ENCODE results near the gene KCNMA1. TPM values are rescaled to one million over a fixed set of nuclear protein-coding genes. Genes with fewer than 3 reads are reported as not detected.

KCNMA1 gene
- total RNA-seq, 3 donors from 2014 or later: 13.6 to 37.8 (median 15.1) TPM

DNA sequence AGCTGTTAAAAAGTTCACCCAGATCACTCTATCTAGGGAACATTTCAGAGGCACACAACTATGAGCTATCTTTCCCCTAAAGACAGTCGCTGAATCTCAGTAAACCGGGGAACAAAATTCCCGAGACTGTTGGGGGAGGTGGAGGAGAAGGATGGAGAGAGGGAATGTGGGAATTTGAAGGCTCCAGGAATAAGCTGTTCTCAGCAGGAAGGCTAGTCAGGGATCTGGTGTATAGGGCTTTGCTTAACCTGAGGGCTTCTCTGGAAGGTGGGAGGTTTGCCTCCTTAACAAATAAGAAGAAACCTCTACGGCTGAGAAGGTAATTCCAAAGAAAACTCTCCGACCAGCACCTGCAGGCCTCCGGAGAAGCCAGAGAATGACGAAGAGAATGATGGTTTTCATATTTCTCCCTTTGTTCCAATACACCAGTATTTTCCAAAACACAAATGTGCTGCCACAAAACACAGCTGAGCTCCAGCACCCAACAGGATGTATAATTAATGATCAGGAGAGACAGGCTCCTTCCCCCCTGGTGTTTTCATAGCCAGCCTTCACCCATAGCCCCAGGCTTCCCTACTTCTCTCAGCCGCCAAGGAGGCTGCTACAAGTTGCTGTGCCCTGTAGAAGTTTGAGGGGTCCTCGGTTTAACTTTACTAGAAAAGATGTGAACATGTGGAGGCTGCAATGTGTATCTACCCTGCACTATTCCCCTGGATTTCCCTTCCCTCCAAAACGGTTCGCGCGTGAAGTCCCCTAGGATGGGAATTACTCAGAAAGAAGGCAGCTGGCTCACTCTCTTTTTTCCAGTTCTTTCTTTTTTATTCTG is 2.0 kb downstream of the KCNMA1 start:
- Histone ChIP-seq H3K27me3 (peaks cover 2 to 38% of the 10 kb centered on the region in 2 donors), H3K9me3 (no peaks in the 10 kb centered on the region), H3K36me3 (no peaks in the 10 kb centered on the region), H3K4me3 (peak overlapping the region; percentile 54 to 76 (median 62)), H3K27ac (no peak overlapping the region), H3K4me1 (no peaks in the 10 kb centered on the region)
- TF ChIP-seq POLR2AphosphoS5 (IDR thresholded peaks at IDR 0.05) (no peak), POLR2A (IDR thresholded peaks at IDR 0.05) (no peak), CTCF (IDR thresholded peaks at IDR 0.05) (no peak)
- DNase-seq (ENCODE audit: low spot score in 2 of 2): no peak
- intact Hi-C loops (cut with DNase I; ENCODE audit: low total_unique reads): loop anchor here (5.0 to 10.0 kb wide), 2 partner anchors 471 to 1642 kb away; no protein-coding TSS in a partner anchor

DNA sequence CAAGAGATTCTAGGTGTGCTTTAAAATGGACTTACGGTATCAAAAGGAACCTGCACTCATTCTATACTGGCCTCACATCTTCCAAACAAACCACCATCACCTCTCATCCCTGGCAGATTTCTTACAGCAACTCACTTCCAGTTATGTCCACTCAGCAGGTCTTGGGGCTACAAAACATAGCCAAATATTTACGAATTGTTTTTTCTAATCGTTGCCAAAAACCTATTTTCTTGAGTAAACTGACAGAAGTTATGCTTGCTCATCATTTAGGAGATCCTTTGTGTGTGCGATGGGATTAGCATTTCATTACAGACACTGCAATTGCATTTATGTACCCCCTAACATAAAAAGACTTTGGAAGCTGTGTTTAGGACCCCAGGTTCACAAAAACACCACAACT is 2.7 kb downstream of the KCNMA1 start:
- DNase-seq (ENCODE audit: low spot score in 2 of 2): no peak
- Histone ChIP-seq H3K9me3 (no peaks in the 10 kb centered on the region), H3K4me3 (peak overlapping the region in 2 of 3 donors; percentile 62 to 76), H3K4me1 (peaks cover 0 to 2% of the 10 kb centered on the region in 2 donors), H3K27me3 (peaks cover 2 to 38% of the 10 kb centered on the region in 2 donors), H3K36me3 (no peaks in the 10 kb centered on the region), H3K27ac (no peak overlapping the region)
- intact Hi-C loops (cut with DNase I; ENCODE audit: low total_unique reads): loop anchor here (5.0 to 10.0 kb wide), 2 partner anchors 470 to 1642 kb away; no protein-coding TSS in a partner anchor
- TF ChIP-seq CTCF (IDR thresholded peaks at IDR 0.05): no peak
- no peak for TF ChIP-seq POLR2A (IDR thresholded peaks at IDR 0.05)
- TF ChIP-seq POLR2AphosphoS5 (IDR thresholded peaks at IDR 0.05): no peak

GRCh38 chr10:77633376-77633775 is 4.2 kb downstream of the KCNMA1 start:
- no peak for TF ChIP-seq POLR2A (IDR thresholded peaks at IDR 0.05)
- H3K27me3 ChIP-seq: peaks cover 0 to 29% of the 10 kb centered on the region in 2 donors
- H3K27ac ChIP-seq: no peak overlapping the region
- intact Hi-C loops (cut with DNase I; ENCODE audit: low total_unique reads): loop anchor here (10.0 kb wide), 1 partner anchor 469 kb away; no protein-coding TSS in a partner anchor
- H3K9me3 ChIP-seq: no peaks in the 10 kb centered on the region
- peaks cover 0 to 4% of the 10 kb centered on the region in 2 donors for H3K4me1 ChIP-seq
- no peak overlapping the region for H3K4me3 ChIP-seq
- H3K36me3 ChIP-seq: no peaks in the 10 kb centered on the region
- no peak for DNase-seq (ENCODE audit: low spot score in 2 of 2)

GRCh38 chr10:77631241-77631640 is 6.4 kb downstream of the KCNMA1 start:
- Histone ChIP-seq H3K27me3 (peaks cover 0 to 12% of the 10 kb centered on the region in 2 donors), H3K4me3 (no peak overlapping the region), H3K36me3 (no peaks in the 10 kb centered on the region), H3K9me3 (no peaks in the 10 kb centered on the region), H3K27ac (no peak overlapping the region), H3K4me1 (peaks cover 0 to 4% of the 10 kb centered on the region in 2 donors)
- TF ChIP-seq POLR2AphosphoS5 (IDR thresholded peaks at IDR 0.05) (no peak), POLR2A (IDR thresholded peaks at IDR 0.05) (no peak), CTCF (IDR thresholded peaks at IDR 0.05) (no peak)
- intact Hi-C loops (cut with DNase I; ENCODE audit: low total_unique reads): loop anchor here (10.0 kb wide), 1 partner anchor 466 kb away; no protein-coding TSS in a partner anchor
- DNase-seq (ENCODE audit: low spot score in 2 of 2): peak in 1 of 2 donors; percentile 43

DNA sequence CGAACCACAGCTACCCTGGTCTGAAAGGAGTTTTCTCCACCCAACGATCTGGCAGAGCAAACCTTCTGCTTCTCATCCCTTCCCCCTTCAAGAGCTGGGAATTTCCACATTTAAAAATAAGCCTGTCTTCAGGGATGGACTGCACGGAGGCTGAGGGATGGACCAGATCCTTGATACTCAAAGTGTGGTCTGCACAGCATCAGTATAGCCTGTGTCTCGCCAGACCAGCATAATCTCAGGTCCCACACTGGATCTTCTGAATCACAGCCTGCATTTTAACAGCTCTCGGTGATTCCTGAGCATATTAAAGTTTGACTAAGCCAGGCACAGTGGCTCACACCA is 7.1 kb downstream of the KCNMA1 start:
- Histone ChIP-seq H3K4me1 (peaks cover 0 to 4% of the 10 kb centered on the region in 2 donors), H3K9me3 (no peaks in the 10 kb centered on the region), H3K36me3 (no peaks in the 10 kb centered on the region), H3K4me3 (no peak overlapping the region), H3K27ac (no peak overlapping the region), H3K27me3 (peaks cover 0 to 4% of the 10 kb centered on the region in 2 donors)
- TF ChIP-seq POLR2A (IDR thresholded peaks at IDR 0.05) (no peak), CTCF (IDR thresholded peaks at IDR 0.05) (no peak), POLR2AphosphoS5 (IDR thresholded peaks at IDR 0.05) (no peak)
- intact Hi-C loops (cut with DNase I; ENCODE audit: low total_unique reads): loop anchor here (10.0 kb wide), 1 partner anchor 466 kb away; no protein-coding TSS in a partner anchor
- DNase-seq (ENCODE audit: low spot score in 2 of 2): no peak
